Renal cortical epithelial cell (primary cell): ENCODE results near the gene CLEC16A. TPM values are rescaled to one million over a fixed set of nuclear protein-coding genes. Genes with fewer than 3 reads are reported as not detected.
A peak's percentile ranks its signal among the peaks of the same experiment; 100 is the strongest.
"Not testable (repeated sequence)": the region's sequence is repeated elsewhere in the genome, so short reads cannot be mapped to it uniquely, and the experiment has no call there.

Source experiments
- DNase-seq: peaks from one replicate; pipeline ENCODE4 v3.0.0-alpha.2; 2011; ENCODE audit warnings: low read depth
- total RNA-seq: library from RNA; depleted of rRNA; stranded (reverse); fragments of >200 nt; gene quantifications from 2 replicates; pipeline ENCODE4 v1.2.3, GENCODE V29; 2014

CLEC16A gene
- total RNA-seq, 1 donor from 2014 or later: 48.3 TPM

DNA sequence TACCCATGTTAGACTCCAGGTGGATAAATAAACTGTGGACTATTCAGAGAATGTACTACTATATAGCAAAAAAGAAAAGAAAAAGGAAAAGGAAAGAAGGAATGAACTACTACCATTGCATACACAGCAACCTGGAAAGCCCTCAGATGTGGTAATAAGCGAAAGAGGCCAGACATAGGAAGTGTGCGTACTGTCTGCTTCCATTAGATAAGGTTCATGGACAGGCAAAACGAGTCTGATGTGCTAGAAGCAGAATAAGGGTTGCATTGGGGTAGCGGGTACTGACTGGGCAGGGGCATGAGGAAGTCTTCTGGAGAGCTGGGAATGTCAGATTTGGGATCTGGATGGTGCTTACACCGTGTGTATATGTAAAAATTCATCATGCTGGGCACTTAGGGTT lies 21.8 kb downstream of the CLEC16A start:
- DNase-seq: no peak

DNA sequence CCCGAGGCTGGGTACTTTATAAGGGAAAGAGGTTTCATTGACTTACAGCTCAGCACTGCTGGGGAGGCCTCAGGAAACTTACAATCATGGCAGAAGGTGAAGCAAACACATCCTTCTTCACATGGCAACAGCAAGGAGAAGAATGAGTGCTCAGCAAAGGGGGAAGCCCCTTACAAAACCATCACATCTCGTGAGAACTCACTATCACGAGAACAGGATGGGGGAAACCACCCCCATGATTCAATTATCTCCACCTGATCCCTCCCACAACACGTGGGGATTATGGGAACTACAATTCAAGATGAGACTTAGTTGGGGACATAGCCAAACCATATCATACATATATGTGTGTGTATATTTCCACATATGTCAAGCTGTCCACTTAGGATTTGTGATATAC lies 22.2 kb downstream of the CLEC16A start:
- DNase-seq: not testable (repeated sequence)

DNA sequence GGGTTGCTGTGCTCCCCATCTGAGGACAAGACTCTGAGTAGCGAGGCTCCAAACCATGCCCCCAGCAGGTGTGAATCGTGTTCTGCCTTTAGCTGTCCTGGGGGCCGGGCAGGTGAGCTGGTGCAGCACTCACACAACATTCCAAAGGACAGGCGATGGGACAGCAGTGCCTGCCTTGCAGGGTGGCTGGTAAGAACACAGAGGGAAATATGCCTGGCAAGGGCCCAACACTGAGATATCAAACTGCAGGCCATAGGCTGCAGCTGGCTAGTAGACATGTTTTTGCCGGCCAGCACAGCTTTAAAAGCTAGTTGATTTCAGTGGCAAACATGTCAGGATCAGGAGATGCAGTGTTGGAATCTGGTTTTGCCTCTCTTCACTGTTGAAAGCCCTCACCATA lies 23.6 kb downstream of the CLEC16A start:
- no peak for DNase-seq

DNA sequence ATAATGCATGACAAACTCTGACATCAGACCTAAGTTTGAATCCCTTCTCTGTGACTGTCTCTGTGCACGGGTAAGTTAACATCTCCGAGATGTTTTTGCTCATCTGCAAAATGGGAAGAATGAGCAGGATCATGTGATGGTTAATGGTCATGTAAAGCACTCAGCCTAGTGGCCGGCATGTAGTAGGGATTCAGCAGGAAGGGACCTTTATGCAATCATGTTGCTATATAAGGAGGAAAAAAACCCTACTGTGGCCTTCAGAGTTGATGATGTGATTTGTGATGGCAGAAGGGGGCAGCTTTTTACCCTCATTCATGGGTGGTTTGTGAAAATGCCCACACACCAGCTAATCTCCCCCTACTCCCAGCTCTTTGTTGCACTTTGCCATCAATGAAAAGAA lies 24.1 kb downstream of the CLEC16A start:
- DNase-seq: no peak

DNA sequence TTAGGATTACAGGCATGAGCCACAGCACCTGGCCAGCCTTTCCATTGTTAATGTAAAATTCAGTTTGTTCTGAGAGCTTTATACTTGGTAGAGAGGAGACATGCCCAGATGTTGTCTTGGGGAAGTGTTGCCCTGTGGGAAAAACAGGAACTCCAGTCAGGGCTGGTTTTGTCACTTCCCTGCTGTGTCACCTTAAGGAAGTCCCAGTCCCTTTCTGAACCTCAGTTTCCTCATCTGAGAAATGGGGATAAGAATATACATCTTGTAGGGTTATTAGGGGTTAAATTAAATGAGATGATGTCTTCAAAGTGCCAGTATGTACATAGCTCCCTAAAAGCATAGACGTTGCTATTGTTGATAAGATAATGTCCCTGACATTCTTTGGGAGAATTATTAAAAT lies 25.3 kb downstream of the CLEC16A start:
- DNase-seq: no peak

DNA sequence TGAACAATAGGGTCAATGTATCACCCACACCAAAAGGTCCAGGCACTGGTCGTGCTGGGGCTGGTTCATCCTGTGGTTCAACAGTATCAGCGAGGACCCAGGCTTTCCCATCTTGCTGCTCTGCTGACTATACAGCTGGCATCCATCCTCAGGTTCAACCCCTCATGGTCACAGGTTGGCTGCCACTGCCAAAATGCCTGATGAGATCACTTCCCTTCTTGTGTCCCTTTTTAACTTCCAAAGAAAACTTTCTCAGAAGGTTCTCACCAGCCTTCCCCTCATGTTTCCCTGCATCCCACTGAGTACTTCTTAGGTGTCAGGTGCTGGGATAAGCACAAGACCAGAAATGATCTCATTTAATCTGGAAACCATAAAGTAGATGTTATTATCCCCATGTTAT lies 25.7 kb downstream of the CLEC16A start:
- no peak for DNase-seq

DNA sequence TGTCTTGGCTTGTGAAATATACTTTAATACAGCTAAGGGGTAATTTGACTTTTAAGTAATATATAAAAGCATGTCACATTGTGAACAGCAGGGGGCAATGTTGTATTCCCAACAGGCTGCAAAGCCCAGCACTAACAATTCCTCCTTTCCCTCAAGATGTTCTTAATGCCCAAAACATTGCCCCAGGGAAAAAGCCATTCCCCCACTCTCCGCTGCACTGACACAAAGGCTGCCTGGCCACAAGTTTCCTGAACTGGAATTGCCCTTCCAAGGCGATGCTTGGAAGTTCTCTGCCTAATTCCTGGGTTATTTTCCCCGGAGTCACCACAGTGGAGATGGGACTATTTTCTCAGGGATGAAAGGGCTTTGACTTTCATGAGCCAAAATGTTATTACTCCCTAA lies 27.2 kb downstream of the CLEC16A start:
- DNase-seq: peak; percentile 84

DNA sequence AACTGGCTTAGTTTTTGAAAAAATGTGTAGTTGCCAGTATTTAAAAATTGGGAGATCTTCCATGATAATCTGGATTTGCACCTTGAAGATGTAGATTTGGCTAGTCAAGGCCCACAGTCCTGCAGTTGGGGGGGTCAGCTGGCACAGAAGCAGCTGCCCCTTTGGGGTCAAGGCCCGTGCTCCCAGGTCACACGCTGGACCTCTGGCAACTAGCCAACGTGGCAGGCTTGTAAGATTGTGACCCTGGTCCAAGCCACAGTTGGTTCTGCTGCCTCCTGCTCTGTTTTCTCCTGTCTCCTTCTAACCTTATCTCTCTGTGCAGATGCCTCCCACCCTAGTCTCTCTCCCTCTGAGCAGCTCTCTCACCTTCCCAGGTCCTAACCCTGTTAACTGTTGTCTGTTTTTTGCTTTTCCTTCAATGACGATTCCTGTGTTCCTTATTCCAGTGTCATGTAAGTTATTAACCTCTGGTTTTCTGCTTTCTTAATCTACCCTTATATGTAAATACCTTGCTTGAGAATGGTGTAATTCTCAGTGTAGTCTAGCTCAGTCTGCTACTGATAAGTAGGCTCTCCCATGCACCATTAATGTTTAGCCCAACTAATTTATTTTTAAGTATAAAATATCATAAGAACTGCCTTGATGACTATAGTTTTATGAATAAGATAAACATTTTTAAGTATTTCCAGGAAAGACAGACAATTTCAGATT lies 27.9 kb downstream of the CLEC16A start:
- DNase-seq: no peak

DNA sequence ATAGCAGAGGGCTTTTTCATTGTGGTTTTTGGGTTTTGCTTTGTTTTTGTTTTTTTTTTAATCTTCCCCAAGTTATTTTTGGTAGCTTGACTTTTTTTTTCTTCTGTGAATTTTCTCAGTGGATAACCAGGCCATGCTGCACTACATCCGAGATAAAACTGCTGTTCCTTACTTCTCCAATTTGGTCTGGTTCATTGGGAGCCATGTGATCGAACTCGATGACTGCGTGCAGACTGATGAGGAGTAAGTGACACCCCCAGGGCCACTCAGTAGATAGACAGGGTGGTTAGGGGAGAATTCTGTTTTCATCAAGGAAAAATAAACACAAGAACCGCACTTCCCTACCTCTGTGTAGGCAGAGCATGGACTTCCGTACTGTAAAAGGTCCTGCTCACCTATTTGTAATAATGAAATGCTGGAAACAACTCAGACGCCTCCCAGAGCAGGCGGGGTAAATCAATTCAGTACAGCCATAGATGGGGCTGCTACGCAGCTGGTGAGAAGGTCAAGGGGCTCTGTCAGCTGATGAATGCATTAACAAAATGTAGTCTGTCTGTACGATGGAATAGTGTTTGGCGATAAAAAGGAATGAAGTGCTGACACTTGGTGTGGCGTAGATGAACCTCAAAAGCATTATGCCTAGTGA lies 28.6 kb downstream of the CLEC16A start:
- no peak for DNase-seq

DNA sequence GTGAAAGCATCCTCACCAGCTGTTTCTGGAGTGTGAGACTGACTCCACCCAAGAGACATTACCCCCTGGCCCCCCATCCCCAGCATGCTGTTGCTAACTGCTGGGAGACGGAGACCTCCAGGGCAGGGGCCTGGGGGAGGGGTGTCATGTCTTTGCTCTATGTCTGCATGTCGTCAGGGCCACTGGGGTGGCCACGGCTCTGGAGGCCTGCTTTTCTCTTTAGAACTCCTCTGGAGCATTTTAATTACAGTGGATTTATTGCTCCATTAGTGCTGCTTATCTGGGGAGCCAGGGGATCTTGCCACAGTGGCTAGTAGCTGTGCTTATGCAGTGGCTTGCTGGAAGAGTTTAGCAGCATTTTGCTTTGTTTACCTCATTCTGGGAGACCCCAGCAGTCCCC lies 32.3 kb downstream of the CLEC16A start:
- DNase-seq: no peak

DNA sequence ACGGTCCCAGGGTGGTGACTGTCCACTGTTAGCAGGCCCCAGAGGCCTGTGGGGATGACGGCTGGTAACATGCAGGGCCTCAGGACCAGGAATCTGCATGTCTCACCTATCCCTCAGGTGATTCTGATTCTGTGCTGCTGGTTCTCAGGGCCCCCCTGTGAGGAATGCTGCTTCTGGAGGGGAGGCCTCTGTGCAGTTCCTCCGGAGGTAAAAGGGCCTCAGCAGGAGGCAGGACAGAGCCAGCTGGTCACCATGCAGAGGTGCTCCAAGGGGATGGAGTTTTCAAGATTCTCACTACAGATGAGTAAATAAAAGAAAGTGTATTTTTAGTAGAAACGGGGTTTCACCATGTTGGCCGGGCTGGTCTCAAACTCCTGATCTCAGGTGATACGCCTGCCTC lies 33.8 kb downstream of the CLEC16A start:
- no peak for DNase-seq

DNA sequence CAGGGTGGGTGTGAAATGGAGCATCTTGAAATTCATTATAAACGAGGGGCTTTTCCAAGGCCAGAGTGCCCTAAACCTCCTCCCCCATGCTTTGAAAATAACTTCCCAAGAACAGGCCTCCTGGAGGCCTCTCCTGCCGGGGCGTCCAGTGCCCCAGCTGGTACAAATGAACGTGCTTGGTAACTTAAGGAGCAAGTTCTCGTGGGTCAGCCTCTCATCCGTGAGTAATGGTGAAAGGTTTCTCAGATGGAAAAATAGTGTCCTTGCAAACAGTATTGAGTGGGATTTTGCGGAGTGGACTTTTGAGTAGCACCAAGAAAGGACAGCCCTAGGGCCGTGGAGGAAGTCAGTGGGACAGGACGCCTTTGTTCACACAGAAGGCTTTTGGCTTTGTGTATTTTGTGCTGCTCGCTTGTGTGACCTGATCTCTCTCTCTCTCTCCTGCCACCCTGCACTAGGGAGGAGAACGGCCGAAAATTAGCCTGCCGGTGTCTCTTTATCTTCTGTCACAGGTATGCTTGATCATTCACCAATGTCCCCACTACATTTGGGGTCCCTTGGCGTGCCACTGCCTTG lies 34.6 kb downstream of the CLEC16A start:
- no peak for DNase-seq

DNA sequence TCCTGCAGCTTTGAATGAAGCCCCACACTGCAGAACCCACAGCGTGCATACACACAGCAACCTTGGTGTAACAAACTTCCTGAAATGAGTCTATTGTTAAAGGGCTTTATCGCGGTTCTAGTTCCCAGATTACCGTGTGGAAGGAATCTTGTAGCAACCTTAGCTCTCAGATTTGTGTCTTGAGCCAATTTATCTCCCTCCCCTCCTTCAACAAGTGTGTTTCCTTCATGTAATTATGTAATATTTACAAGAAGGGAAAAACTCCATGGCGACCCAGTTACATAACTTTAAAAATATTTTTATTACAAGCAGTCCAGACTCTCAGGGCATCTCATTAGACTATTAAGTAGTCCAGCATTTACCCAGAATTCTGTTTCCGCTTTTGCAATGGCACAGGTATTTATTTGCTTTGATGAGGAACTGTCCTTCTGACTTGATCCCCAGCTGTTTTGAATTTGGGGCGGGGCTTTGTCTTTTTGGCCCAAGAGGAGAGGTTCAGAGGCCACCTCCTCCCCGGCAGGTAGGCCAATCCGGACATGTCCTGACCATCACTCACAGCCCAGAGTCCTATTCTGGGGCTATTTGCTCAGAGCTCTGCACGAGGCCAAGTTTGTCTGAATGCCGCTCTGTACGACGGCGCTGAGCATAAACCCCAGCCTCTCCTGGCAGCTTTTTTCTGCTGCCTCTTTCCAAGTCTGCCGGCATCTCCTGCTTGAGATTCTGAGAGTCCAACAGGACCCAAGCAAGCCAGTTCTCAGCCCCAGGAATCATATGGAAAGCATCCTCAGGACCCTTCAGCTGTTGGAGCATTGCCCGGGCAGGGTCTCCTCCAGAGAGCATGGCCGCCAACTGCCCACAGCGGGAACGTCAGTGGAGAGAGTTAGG lies 35.6 kb downstream of the CLEC16A start:
- no peak for DNase-seq

DNA sequence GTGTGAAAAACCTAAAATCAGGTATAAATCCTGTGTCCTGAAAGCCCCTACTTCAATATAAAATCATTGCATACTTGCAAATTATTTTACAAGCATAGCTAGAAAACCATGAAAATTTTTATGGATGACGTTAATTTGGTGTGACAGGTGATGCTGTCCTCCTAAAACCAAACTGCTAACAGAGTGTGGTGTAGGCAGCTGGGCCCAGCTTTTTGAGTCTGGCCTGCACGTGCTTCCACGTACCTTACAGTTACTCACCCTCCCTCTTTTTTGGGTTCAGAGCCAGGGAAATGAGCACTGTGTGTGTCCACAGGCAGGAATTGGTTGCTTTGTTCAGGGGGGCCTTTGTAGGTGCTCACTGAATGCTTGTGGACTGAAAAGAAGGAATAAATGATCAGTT lies 36.4 kb downstream of the CLEC16A start:
- no peak for DNase-seq

DNA sequence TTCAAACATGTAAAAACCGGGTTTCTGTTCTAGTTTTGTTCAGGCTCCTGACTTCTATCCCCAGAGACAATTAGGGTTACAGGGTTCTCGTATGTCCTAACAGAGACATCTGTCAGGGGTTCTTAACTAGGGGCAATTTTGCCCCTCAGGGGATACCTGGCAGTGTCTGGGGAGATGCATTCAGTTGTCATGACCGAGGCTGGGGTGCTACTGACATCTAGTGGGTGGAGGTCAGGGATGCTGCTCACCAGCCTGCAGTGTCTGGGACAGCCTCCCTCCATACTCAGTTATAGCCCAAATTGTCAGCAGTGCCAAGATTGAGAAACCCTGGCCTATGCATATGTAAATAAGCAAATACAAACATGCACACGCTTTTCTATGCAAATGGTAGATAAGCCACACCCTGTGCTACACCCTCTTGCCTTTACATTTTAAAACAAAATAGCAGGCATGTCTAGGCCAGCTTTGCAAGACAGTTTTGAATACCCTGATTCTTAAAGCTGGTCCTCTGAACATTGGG lies 37.4 kb downstream of the CLEC16A start:
- no peak for DNase-seq

DNA sequence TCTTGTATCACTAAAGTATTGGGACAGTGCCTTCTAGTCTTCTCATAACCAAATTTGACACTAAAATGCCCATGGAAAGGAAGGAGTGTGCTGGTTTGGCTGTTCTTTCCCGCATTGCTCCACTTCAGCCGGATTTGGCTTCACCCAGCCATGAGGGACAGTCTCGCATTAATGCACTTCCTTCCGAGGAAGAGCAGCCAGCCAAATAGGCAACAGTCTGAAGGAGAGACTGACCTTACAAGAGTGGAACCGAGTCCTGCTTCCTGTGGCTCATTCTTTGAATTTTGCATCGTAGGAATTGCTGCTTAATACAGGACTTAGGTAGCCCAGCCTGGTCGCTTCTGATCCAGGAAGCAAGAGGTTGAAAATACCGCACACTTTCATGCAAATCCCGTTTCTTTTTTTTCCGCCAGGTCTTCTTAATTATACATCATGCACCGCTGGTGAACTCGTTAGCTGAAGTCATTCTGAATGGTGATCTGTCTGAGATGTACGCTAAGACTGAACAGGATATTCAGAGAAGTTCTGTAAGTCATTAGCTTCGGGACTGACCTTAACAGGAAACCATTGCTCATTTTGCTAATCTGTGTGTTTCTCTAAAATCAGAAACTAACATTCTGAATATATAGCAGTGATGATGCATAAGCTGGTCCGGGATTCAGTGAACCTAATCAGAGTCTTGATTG lies 38.2 kb downstream of the CLEC16A start:
- DNase-seq: no peak

DNA sequence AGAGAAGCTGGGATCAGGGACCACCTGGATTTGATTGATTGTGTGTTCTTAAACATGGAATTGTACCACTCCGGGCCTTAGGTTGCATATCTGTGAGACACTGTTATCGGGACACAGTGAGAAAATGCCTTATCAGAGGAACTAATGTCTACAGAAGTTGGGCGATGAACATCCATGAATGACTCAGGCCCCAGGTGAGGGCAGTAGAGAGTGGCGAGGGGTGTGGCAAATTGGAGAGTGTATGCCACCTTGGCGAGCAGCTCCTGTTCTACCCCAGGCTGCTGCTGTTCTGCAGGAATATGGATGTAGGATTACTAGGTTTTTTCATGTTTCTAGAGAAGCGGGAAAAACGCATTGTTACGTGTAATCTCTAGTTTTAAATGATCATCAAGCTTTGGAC lies 38.8 kb downstream of the CLEC16A start:
- DNase-seq: no peak

DNA sequence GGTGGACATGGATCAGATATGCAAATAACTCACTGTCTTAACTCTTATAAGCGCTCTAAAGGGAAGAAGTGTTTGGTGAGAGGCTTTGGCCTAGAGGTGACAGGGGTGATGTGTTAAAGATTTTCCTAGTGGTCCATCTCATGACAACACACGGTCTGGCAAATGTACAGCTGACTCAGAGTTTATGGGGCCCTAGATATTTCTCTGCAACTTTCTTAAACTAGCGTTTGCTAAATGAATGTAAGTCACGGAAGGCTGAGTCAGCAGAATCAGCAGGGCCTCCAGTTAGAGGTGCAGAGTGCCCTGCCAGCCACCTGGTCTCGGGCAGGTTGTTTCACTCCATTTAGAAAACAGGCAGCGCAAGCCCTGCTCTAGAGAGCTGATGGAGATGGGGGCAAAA lies 40.1 kb downstream of the CLEC16A start:
- DNase-seq: no peak

DNA sequence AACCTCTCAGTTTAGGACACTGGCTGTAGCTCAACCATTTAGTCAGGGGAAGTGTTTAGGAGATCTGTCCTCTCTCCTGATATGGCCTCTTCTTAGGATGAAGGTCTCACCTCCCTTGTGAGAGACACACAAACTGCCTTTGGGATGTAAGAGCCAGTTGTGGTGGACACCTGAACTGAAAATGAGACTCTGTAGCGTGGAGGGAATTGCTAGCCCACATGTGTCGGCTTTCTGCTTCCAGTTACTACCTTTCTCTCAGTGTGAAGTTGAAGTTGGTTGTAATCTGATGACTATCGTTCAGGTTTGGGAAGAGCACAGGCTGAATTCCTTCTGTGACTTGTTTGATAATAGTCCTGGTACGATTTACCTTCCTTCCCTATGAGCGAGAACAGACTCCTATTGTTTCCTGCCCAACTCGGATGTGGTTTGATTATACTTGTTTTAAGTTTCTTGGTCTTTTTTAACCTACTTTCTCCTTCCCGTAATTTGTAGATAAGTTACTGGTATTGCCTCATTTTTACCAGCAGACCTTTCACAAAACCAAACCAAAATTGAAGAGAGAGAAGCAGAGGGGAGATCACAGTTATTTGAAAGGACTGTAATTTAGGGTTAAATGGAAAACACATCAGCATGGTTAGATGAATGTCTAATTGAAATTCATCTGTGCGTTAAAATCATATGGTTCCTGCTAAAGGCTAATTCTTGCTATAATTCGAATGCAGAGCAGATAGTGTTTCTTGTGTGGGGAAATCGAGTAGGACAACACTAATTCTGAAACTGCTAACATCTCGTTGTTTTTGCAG lies 43.2 kb downstream of the CLEC16A start:
- no peak for DNase-seq

DNA sequence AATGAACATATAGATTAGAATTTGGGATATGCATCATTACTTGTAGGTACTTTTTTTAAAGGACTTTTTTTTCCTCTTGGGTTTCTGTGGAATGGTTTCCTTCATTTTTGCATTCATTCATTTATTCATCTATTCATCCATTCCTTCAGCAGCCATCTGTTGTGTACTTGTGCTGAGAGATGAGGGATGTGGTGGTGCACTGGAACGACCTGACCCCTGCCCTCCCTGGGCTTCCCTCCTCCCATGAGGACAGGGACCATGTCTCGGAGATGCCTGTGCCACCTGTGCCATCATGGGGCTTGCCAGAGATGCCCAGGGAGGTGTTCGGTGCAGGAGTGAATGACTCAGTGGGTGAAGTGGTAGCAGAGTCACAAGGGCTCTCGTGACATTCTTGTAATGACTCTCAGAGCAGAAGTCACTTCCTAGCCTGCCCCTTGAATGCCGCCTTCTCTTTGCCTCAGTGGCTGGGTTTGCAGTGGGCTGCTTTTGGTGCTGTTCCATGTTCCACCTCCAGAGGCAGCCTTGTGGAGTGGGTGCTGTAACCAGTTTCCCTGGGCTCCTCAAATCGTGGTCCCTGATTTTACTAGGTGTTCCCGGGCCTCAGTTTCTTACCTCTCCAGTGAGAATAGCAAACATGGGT lies 43.9 kb downstream of the CLEC16A start:
- no peak for DNase-seq
